Measurements from ENCODE around the gene VPS54.
"Not testable (repeated sequence)": the region's sequence is repeated elsewhere in the genome, so short reads cannot be mapped to it uniquely, and the experiment has no call there.

Gene VPS54

DNA sequence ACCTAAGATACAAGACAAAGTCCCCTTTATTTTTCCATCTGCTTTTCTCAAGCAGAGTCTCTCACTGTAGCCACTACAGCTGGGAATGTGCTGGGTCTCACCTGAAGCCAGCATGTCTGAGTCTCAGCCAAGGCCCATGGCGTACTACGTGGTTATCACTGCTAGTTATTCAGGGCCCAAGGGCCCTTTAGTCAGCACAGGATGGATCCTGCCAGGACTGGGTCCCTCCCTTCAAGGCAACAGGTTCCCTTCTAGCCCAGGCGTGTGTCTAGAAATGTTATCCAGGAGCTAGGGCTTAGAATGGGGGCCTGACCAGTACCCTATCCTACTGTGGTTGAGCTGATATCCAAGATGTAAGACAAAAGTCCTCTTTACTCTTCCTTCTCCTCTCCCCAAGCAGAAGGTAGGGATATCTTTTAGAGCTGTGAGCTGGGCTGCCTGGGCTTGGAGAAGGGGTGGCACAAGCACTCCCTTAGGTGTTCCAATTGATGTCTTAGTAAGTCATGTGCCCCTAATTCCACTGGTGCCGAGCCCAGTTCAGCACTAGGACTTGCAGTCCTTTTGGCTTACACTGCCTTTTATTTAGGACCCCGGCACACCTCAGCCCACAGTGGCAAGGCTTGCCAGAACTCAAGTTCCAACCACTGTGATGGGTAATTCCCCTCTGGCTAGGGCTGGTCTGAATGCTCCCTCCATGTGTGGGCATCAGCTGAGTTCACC lies 17.7 kb downstream of the VPS54 start:
- DNase-seq (ENCODE audit: low read depth): no peak
- TF ChIP-seq, protein P1, sequence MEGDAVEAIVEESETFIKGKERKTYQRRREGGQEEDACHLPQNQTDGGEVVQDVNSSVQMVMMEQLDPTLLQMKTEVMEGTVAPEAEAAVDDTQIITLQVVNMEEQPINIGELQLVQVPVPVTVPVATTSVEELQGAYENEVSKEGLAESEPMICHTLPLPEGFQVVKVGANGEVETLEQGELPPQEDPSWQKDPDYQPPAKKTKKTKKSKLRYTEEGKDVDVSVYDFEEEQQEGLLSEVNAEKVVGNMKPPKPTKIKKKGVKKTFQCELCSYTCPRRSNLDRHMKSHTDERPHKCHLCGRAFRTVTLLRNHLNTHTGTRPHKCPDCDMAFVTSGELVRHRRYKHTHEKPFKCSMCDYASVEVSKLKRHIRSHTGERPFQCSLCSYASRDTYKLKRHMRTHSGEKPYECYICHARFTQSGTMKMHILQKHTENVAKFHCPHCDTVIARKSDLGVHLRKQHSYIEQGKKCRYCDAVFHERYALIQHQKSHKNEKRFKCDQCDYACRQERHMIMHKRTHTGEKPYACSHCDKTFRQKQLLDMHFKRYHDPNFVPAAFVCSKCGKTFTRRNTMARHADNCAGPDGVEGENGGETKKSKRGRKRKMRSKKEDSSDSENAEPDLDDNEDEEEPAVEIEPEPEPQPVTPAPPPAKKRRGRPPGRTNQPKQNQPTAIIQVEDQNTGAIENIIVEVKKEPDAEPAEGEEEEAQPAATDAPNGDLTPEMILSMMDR (conservative IDR thresholded peaks at IDR 0.05; ENCODE audit: low read depth, low read length): no peak
- H3K4me3 ChIP-seq (ENCODE audit: low read length): no peak overlapping the region

DNA sequence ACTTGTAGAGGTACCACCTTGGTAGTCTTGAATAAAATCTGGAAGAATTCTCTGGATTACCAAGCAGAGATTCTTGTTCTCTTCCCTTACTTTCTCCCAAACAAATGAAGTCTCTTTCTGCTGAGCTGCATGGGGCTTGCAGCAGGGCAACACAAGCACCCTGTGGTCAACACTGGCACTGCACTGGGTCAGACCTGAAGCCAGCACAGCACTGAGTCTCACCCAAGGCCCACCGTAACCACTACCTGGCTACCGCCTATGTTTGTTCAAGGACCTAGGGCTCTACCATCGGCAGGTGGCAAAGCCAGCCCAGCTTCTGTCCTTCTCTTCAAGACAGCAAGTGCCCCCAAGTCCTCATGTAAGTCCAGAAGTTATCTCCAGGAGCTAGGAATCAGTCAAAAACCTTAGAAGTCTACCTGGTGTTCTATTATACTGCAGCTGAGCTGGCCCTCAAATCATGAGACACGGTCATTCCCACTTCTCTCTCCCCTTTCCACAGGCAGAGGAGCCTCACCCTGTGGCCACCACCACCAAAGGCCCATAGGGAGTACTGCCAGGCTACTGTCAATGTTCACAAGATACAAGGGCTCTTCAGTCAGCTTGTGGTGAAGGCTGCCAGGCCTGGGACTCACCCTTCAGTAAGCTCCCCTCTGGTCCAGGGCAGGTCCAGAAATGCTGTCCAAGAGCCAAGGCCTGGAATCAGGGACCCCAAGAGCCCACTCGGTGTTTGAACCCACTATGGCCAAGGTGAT lies 18.4 kb downstream of the VPS54 start:
- TF ChIP-seq, protein P1 (conservative IDR thresholded peaks at IDR 0.05; ENCODE audit: low read depth, low read length): peak; percentile 5
- H3K4me3 ChIP-seq (ENCODE audit: low read length): no peak overlapping the region
- no peak for DNase-seq (ENCODE audit: low read depth)

DNA sequence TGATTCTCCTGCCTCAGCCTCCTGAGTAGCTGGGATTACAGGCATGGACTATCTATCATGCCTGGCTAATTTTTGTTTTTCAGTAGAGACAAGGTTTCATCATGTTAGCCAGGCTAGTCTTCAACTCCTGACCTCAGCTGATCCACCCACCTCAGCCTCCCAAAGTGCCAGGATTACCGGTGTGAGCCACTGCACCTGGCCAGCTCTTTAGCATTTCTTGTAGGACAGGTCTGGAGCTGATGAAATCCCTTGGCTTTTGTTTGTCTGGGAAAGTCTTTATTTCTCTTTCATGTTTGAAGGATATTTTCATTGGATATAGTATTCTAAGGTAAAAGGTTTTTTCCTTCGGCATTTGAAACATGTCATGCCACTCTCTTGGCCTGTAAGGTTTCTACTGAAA lies 20.2 kb downstream of the VPS54 start:
- no peak for DNase-seq (ENCODE audit: low read depth)
- TF ChIP-seq, protein P1 (conservative IDR thresholded peaks at IDR 0.05; ENCODE audit: low read depth, low read length): no peak
- H3K4me3 ChIP-seq (ENCODE audit: low read length): no peak overlapping the region

DNA sequence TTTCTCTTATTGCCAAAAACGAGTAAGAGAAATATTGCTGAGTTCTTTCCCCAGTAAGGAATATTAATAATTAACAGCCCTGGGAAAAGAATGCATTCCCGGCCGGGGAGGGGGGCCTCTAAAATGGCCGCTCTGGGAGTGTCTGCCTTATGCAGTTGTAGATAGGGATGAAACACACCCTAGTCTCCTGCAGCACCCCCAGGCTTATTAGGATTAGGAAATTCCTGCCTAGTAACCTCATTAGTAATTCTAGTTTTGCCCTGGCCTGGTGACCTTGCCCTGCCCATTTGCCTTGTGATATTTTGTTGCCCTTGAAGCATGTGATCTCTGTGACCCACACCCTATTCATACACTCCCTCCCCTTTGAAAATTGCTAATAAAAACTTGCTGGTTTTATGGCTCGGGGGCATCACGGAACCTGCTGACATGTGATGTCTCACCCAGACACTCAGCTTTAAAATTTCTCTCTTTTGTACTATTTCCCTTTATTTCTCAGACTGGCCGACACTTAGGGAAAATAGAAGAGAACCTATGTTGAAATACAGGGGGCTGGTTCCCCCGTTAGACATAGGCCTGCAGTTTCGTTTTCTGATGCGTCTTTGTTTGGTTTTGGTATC lies 22.5 kb downstream of the VPS54 start:
- not testable (repeated sequence) for DNase-seq (ENCODE audit: low read depth); H3K4me3 ChIP-seq (ENCODE audit: low read length)

DNA sequence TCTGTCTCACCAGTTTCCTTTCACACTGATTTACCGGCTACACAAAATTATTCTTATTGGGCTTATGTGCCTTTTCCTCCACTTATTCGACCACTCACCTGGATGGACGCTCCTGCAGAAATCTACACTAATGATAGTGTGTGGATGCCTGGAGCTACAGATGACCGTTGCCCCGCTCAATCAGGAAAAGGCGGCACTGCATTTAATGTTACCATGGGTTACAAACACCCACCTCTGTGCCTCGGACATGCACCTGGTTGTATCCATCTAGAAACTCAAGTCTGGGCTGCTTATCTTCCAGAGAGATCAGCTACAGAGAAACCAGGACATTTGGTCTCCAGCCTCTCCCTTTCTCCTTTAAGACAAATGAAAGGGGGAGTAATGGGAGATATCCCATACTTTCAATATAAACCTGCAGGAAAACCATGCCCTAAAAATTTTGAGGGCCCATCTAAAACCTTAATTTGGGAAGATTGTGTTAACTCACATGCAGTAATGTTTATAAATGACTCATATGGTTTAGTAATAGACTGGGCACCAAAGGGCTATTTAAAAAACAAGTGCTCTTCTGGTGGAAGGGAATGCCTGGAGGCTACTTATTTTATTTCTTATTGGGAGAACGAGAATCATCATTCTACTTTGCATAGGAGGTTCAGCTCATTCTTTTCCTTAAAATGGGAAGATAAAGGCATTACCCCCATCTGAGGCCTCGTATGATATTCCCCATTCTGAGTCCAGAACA lies 24.7 kb downstream of the VPS54 start:
- not testable (repeated sequence) for DNase-seq (ENCODE audit: low read depth); H3K4me3 ChIP-seq (ENCODE audit: low read length)

DNA sequence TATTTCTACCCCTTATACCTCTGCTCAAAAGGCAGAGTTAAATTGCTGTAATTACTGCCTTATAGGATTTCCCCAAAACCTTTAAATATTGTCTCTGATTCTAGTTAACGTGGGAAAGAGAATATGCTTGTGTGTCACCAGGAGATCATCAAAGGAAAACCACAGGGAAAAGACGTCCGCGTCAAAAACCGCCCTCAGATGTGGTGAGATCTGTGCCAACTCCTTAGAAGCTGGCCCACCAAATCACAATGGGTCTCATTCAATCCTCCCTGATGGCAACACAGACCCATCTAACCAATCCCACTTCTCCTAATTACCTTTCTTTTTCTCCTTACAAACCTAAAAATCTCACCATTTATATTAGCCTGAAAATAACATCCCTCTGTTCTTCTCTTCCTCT lies 25.4 kb downstream of the VPS54 start:
- H3K4me3 ChIP-seq (ENCODE audit: low read length): no peak overlapping the region
- DNase-seq (ENCODE audit: low read depth): no peak
- TF ChIP-seq, protein P1 (conservative IDR thresholded peaks at IDR 0.05; ENCODE audit: low read depth, low read length): no peak

DNA sequence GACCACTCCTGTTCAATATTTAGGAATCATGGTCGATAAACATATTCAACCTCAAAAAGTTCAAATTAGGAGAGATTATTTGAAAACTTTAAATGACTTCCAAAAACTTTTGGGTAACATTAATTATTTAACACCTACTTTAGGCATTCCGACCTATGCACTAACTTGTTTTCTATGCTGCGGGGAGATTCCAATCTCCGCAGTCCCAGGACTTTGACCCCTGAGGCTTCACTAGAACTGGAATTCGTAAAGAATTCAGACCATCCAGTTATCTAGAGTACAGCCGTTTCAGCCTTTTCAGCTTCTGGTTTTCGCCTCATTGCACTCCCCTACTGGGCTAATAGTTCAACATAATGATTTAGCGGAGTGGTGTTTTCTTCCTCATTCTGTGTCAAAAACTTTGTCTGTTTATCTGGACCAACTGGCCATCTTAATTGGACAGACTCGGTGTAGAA lies 26.1 kb downstream of the VPS54 start:
- not testable (repeated sequence) for DNase-seq (ENCODE audit: low read depth); H3K4me3 ChIP-seq (ENCODE audit: low read length)

DNA sequence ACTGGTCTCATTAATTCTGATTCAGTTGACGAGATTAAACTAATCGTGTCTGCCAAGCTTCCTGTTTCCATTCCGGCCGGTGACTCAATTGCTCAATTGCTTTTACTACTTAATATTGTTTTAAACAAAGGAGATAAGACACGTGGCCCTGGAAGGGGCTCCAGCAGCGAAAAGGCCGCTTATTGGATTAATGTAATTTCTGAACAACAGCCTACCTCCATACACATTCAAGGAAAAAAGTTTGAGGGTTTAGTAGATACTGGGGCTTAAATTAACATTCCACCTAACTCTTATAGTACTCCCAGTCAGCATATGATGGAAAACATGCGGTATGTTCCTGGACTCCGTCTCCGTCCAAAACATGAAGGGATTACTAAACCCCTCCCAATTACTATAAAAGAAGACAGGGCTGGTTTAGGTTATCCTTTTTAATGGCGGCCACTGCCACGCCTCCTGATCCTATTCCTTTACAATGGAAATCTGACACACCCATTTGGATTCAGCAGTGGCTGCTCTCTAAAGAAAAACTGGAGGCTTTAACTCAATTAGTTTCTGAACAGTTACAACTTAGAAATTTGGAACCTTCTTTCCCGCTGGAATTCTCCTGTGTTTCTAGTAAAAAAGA lies 27.1 kb downstream of the VPS54 start:
- TF ChIP-seq, protein P1 (conservative IDR thresholded peaks at IDR 0.05; ENCODE audit: low read depth, low read length): no peak
- H3K4me3 ChIP-seq (ENCODE audit: low read length): no peak overlapping the region
- peak; percentile 37 for DNase-seq (ENCODE audit: low read depth)

DNA sequence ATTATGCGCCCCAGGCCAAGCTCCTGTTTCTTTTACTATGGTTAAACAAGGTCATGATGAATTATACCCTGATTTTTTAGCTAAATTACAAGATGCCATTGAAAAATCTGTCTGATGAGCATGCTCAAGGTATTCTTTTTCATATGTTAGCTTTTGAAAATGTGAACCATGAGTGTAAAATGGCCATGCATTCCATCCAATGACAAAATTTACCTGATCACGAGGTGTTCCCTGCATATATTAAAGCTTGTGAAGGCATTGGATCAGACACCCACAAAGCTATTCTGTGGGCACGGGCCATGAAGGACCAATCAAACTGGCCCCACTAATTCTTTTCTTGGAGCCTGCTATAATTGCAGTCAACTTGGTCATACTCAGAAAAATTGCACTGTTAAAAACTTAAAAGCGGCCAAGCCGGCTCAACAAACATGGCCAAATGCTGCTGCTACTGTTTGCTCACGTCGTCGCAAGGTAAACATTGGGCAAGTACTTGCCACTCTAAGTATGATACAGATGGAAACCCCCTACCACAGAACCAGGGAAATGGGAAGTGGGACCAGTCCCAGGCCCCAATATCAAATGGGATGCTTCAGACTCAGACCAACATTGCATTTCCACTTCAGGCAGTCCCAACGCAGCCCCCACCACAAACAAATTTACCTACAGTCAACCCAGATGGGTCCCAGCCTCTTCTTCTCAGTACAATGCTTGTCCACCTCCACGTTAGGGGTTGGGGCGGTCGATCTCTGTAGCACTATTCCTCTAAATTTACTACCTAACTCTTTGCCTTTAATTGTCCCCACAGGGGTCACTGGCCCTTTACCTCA lies 27.8 kb downstream of the VPS54 start:
- not testable (repeated sequence) for DNase-seq (ENCODE audit: low read depth); H3K4me3 ChIP-seq (ENCODE audit: low read length)
